GM23338 (cell line): ENCODE results near the gene KLC1. TPM values are rescaled to one million over a fixed set of nuclear protein-coding genes. Genes with fewer than 3 reads are reported as not detected.

ENCODE experiments used
- ATAC-seq: fragments of 200-7000 bp; cut with Tn5 transposase; 3 replicates; pipeline ENCODE4 v1.9.1; 2020
- DNase-seq: peaks from one replicate; pipeline ENCODE4 v3.0.0-alpha.2; 2015; ENCODE audit warnings: low spot score
- H2AFZ ChIP-seq: fragments of 200-600 bp; sonication (generic); 2 replicates; pipeline ENCODE4 v1.8.0; 2016; ENCODE audit warnings: antibody characterized with exemption, mild to moderate bottlenecking, moderate library complexity
- H3F3A ChIP-seq: fragments of 200-600 bp; sonication (generic); replicated peaks from 2 replicates; pipeline ENCODE4 v1.8.0; 2017; ENCODE audit warnings: antibody characterized with exemption, mixed run types, low read depth
- H3K27ac ChIP-seq: fragments of 200-600 bp; sonication (generic); 2 replicates; pipeline ENCODE4 v1.6.1; 2016; ENCODE audit warnings: low read depth
- H3K27me3 ChIP-seq: fragments of 200-600 bp; sonication (generic); 2 replicates; pipeline ENCODE4 v1.8.0; 2016; ENCODE audit warnings: mild to moderate bottlenecking, mixed run types, moderate library complexity; ENCODE audit not compliant: insufficient read depth
- H3K36me3 ChIP-seq: fragments of 200-600 bp; sonication (generic); 2 replicates; pipeline ENCODE4 v1.8.0; 2016; ENCODE audit warnings: mild to moderate bottlenecking; ENCODE audit not compliant: insufficient read depth
- H3K4me1 ChIP-seq: fragments of 200-600 bp; sonication (generic); 2 replicates; pipeline ENCODE4 v1.8.0; 2016; ENCODE audit warnings: mild to moderate bottlenecking, moderate library complexity; ENCODE audit not compliant: insufficient read depth
- H3K4me2 ChIP-seq: fragments of 200-600 bp; sonication (generic); 2 replicates; pipeline ENCODE4 v1.7.1; 2017; ENCODE audit warnings: mixed run types
- H3K4me3 ChIP-seq: fragments of 200-600 bp; sonication (generic); 2 replicates; pipeline ENCODE4 v1.6.1; 2016; ENCODE audit warnings: mixed run types
- H3K79me2 ChIP-seq: fragments of 200-600 bp; sonication (generic); replicated peaks from 2 replicates; pipeline ENCODE4 v1.8.0; 2017; ENCODE audit warnings: mild to moderate bottlenecking; ENCODE audit not compliant: insufficient read depth
- H3K9me2 ChIP-seq: fragments of 200-600 bp; sonication (generic); 2 replicates; pipeline ENCODE4 v1.8.0; 2017; ENCODE audit not compliant: insufficient read depth
- H4K20me1 ChIP-seq: fragments of 200-600 bp; sonication (generic); replicated peaks from 2 replicates; pipeline ENCODE4 v1.8.0; 2017; ENCODE audit warnings: mild to moderate bottlenecking; ENCODE audit not compliant: insufficient read depth
- H3K27ac Mint-ChIP-seq: 2 replicates; pipeline ENCODE4 v1.8.0; 2020; ENCODE audit warnings: inconsistent platforms, mild to moderate bottlenecking, moderate library complexity, mixed read lengths
- H3K27me3 Mint-ChIP-seq: 3 replicates; pipeline ENCODE4 v1.8.0; 2022; ENCODE audit warnings: low read depth, mild to moderate bottlenecking, moderate library complexity, mixed read lengths, inconsistent platforms; ENCODE audit not compliant: insufficient read depth, poor library complexity
- H3K36me3 Mint-ChIP-seq: 3 replicates; pipeline ENCODE4 v1.8.0; 2021; ENCODE audit warnings: low read depth, mild to moderate bottlenecking, inconsistent platforms, moderate library complexity, mixed read lengths
- H3K4me1 Mint-ChIP-seq: 3 replicates; pipeline ENCODE4 v1.8.0; 2020; ENCODE audit warnings: mild to moderate bottlenecking, inconsistent platforms, mixed read lengths
- H3K4me3 Mint-ChIP-seq: 3 replicates; pipeline ENCODE4 v1.8.0; 2021; ENCODE audit warnings: moderate library complexity, mild to moderate bottlenecking, inconsistent platforms, mixed read lengths
- H3K9me3 Mint-ChIP-seq: 3 replicates; pipeline ENCODE4 v1.8.0; 2020; ENCODE audit warnings: moderate library complexity, mild to moderate bottlenecking, inconsistent platforms, mixed read lengths
- CREB1 ChIP-seq: fragments of 250-450 bp; sonication (Bioruptor Pico); IDR thresholded peaks from 2 replicates; pipeline ENCODE4 v1.5.0; 2020; ENCODE audit warnings: low read depth, mild to moderate bottlenecking, moderate library complexity
- EZH2 ChIP-seq: fragments of 200-600 bp; sonication (generic); IDR thresholded peaks from one replicate; pipeline ENCODE4 v1.8.0; 2017; ENCODE audit warnings: antibody characterized with exemption, mild to moderate bottlenecking, low read depth; ENCODE audit not compliant: unreplicated experiment
- EZH2phosphoT487 ChIP-seq: fragments of 200-600 bp; sonication (generic); IDR thresholded peaks from one replicate; pipeline ENCODE4 v1.8.1; 2018; ENCODE audit warnings: antibody characterized with exemption; ENCODE audit not compliant: unreplicated experiment
- JUNB ChIP-seq: IDR thresholded peaks from one replicate; pipeline ENCODE4 v1.6.1; 2016; ENCODE audit warnings: antibody characterized with exemption; ENCODE audit not compliant: unreplicated experiment
- NANOG ChIP-seq: IDR thresholded peaks from 2 replicates; pipeline ENCODE4 v1.6.1; 2016; ENCODE audit warnings: antibody characterized with exemption, borderline replicate concordance
- POLR2AphosphoS5 ChIP-seq: IDR thresholded peaks from 2 replicates; pipeline ENCODE4 v1.6.1; 2016; ENCODE audit warnings: antibody characterized with exemption, low read depth
- STAT1 ChIP-seq: IDR thresholded peaks from one replicate; pipeline ENCODE4 v1.6.1; 2016; ENCODE audit warnings: antibody characterized with exemption; ENCODE audit not compliant: unreplicated experiment
- ZNF331 ChIP-seq: fragments of 250-450 bp; sonication (Bioruptor Pico); IDR thresholded peaks from 2 replicates; pipeline ENCODE4 v1.5.0; 2020; ENCODE audit warnings: low read depth, mild to moderate bottlenecking, moderate library complexity
- polyA plus RNA-seq: library from polyadenylated mRNA; unstranded; fragments of >200 nt; fragmentation: Nextera tagmentation; extraction: Ambion mirVana; gene quantifications from 2 replicates; pipeline ENCODE4 v1.2.1, GENCODE V29; 2016
- total RNA-seq: library from RNA; depleted of rRNA; stranded (reverse); fragments of >200 nt; shearing (Covaris generic); gene quantifications from 2 replicates; pipeline ENCODE4 v1.2.3, GENCODE V29; 2014
- TF ChIP-seq, protein P1 (sequence below): IDR thresholded peaks from one replicate; pipeline ENCODE4 v1.6.1; 2018; ENCODE audit warnings: antibody characterized with exemption; ENCODE audit not compliant: unreplicated experiment
- TF ChIP-seq, protein P2 (sequence below), 2 experiments: fragments of 200-600 bp in 1 of 2; sonication (generic) in 1 of 2; conservative IDR thresholded peaks; 2 replicates each; pipeline versions ENCODE4 v1.5.1 to v1.6.1; 2016 to 2017; ENCODE audit warnings: antibody characterized with exemption in 2 of 2, low read depth in 2 of 2, mild to moderate bottlenecking in 2 of 2, moderate library complexity in 1 of 2
- TF ChIP-seq, protein P3 (sequence below): IDR thresholded peaks from 2 replicates; pipeline ENCODE4 v1.6.1; 2016; ENCODE audit warnings: antibody characterized with exemption

Gene KLC1
- total and polyA plus RNA-seq, 2 experiments from 2014 or later = 165 to 308 TPM

DNA sequence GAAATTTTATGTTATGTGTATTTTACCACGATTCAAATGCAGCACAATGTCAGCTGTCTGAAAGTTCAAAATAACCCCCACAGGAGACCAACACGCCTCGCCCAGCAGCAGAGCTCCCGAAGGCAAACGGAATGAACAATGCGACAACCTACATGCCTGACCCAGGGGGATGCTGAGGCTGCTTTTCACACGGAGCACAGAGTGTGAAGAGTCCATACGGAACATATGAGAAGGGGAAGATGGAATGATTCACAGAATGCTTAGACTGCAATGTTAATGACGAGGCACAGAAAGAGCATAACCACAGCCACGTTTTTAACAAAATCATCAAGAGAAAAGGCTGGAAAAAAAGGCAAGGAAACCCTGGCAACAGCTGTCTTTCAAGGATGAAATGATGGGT lies 109.2 kb downstream of the KLC1 start (continued):
- TF ChIP-seq STAT1 = no peak

DNA sequence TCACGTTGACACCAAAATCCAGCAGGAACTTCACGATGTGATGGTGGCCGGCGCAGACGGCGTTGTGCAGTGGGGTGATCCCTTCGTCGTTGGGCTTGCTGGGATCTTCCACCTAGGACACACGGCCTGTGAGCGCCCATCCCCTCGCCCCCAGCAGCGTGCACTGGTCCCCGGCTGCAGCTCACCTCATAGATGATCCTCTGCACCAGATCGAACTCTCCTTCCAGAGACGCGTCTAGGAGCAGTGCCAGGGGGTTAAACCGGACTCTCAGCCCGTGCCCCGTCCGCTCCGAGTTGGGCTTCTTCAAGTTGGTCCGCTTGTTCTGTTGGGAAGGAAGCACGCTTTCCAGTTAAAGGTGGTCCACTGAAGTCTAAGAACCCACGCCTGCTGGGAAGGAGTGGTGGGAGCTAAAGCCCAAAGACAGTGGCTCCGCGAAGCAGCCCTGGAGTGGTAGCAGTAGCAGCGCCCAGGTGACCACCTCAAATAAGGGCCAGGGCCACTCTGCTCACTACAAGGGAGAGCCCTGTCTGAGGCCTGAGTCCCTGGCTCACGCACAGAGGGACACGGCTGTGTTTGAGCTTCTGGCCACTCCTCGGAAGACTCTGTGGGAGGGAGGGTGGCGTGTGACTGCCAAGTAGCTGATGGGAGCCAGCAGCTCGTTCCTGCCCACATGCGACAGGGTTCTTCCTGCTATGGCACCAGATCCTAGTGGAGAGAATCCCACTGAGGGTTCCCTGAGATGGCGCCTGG lies 109.9 kb downstream of the KLC1 start:
- no peak overlapping the region for H2AFZ ChIP-seq
- H4K20me1 ChIP-seq = no peaks in the 10 kb centered on the region
- Mint-ChIP-seq H3K27ac (no peak overlapping the region), H3K9me3 (no peaks in the 10 kb centered on the region), H3K36me3 (peaks cover 17% of the 10 kb centered on the region), H3K27me3 (peaks cover 20% of the 10 kb centered on the region), H3K4me1 (peaks cover 32% of the 10 kb centered on the region), H3K4me3 (no peak overlapping the region)
- no peak overlapping the region for H3K4me3 ChIP-seq
- no peaks in the 10 kb centered on the region for H3K79me2 ChIP-seq
- no peaks in the 10 kb centered on the region for H3K4me1 ChIP-seq
- no peaks in the 10 kb centered on the region for H3K27me3 ChIP-seq
- no peaks in the 10 kb centered on the region for H3F3A ChIP-seq
- ATAC-seq (no peak), DNase-seq (no peak)
- no peaks in the 10 kb centered on the region for H3K36me3 ChIP-seq
- no peak overlapping the region for H3K4me2 ChIP-seq
- TF ChIP-seq EZH2 (no peak), JUNB (no peak), STAT1 (no peak), EZH2phosphoT487 (no peak), POLR2AphosphoS5 (no peak), ZNF331 (CRISPR knock-in tag) (no peak), NANOG (no peak)
- TF ChIP-seq, protein P1, sequence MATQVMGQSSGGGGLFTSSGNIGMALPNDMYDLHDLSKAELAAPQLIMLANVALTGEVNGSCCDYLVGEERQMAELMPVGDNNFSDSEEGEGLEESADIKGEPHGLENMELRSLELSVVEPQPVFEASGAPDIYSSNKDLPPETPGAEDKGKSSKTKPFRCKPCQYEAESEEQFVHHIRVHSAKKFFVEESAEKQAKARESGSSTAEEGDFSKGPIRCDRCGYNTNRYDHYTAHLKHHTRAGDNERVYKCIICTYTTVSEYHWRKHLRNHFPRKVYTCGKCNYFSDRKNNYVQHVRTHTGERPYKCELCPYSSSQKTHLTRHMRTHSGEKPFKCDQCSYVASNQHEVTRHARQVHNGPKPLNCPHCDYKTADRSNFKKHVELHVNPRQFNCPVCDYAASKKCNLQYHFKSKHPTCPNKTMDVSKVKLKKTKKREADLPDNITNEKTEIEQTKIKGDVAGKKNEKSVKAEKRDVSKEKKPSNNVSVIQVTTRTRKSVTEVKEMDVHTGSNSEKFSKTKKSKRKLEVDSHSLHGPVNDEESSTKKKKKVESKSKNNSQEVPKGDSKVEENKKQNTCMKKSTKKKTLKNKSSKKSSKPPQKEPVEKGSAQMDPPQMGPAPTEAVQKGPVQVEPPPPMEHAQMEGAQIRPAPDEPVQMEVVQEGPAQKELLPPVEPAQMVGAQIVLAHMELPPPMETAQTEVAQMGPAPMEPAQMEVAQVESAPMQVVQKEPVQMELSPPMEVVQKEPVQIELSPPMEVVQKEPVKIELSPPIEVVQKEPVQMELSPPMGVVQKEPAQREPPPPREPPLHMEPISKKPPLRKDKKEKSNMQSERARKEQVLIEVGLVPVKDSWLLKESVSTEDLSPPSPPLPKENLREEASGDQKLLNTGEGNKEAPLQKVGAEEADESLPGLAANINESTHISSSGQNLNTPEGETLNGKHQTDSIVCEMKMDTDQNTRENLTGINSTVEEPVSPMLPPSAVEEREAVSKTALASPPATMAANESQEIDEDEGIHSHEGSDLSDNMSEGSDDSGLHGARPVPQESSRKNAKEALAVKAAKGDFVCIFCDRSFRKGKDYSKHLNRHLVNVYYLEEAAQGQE = no peak
- TF ChIP-seq, protein P2, sequence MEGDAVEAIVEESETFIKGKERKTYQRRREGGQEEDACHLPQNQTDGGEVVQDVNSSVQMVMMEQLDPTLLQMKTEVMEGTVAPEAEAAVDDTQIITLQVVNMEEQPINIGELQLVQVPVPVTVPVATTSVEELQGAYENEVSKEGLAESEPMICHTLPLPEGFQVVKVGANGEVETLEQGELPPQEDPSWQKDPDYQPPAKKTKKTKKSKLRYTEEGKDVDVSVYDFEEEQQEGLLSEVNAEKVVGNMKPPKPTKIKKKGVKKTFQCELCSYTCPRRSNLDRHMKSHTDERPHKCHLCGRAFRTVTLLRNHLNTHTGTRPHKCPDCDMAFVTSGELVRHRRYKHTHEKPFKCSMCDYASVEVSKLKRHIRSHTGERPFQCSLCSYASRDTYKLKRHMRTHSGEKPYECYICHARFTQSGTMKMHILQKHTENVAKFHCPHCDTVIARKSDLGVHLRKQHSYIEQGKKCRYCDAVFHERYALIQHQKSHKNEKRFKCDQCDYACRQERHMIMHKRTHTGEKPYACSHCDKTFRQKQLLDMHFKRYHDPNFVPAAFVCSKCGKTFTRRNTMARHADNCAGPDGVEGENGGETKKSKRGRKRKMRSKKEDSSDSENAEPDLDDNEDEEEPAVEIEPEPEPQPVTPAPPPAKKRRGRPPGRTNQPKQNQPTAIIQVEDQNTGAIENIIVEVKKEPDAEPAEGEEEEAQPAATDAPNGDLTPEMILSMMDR (conservative IDR thresholded peaks at IDR 0.05; ENCODE audit: low read depth in 2 of 2) = no peak
- H3K9me2 ChIP-seq = no peaks in the 10 kb centered on the region
- no peak overlapping the region for H3K27ac ChIP-seq

DNA sequence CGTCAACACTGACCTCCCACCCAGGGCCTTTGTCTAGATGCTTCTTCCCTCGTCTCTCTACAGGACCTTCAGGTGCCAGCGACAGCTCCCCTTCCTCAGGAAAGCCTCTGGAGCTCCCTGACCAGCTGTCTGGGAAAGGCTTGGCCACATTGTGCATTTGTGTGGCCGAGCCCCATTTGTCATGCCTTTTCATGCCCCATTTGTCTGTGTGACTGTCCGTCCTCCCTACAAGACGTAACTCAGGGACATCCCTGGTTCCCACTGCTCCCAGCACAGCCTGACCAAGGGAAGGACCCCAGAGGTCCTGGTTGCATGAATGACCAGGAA lies 110.4 kb downstream of the KLC1 start:
- H3K4me3 Mint-ChIP-seq = no peak overlapping the region
- no peaks in the 10 kb centered on the region for H3K9me3 Mint-ChIP-seq
- ATAC-seq (no peak), DNase-seq (no peak)
- Histone ChIP-seq H3K4me3 (no peak overlapping the region), H3K27ac (no peak overlapping the region), H2AFZ (no peak overlapping the region), H3K36me3 (no peaks in the 10 kb centered on the region), H3K79me2 (no peaks in the 10 kb centered on the region), H3K9me2 (no peaks in the 10 kb centered on the region), H4K20me1 (no peaks in the 10 kb centered on the region), H3F3A (no peaks in the 10 kb centered on the region), H3K4me2 (no peak overlapping the region), H3K4me1 (no peaks in the 10 kb centered on the region), H3K27me3 (no peaks in the 10 kb centered on the region)
- peaks cover 36% of the 10 kb centered on the region for H3K4me1 Mint-ChIP-seq
- H3K27ac Mint-ChIP-seq = no peak overlapping the region
- H3K36me3 Mint-ChIP-seq = peaks cover 17% of the 10 kb centered on the region
- H3K27me3 Mint-ChIP-seq = peaks cover 19% of the 10 kb centered on the region
- TF ChIP-seq ZNF331 (CRISPR knock-in tag) (no peak), NANOG (no peak), CREB1 (CRISPR knock-in tag) (no peak), POLR2AphosphoS5 (no peak)
- TF ChIP-seq, protein P2 (conservative IDR thresholded peaks at IDR 0.05; ENCODE audit: low read depth in 2 of 2) = no peak
- TF ChIP-seq, protein P3, sequence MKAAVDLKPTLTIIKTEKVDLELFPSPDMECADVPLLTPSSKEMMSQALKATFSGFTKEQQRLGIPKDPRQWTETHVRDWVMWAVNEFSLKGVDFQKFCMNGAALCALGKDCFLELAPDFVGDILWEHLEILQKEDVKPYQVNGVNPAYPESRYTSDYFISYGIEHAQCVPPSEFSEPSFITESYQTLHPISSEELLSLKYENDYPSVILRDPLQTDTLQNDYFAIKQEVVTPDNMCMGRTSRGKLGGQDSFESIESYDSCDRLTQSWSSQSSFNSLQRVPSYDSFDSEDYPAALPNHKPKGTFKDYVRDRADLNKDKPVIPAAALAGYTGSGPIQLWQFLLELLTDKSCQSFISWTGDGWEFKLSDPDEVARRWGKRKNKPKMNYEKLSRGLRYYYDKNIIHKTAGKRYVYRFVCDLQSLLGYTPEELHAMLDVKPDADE = no peak
